Smooth muscle cell (in vitro differentiated cells): ENCODE results near the gene UBFD1. TPM values are rescaled to one million over a fixed set of nuclear protein-coding genes. Genes with fewer than 3 reads are reported as not detected.

Experiments used
- DNase-seq: peaks from one replicate; lab custom pipeline; 2025; ENCODE audit not compliant: unreplicated experiment; lab: John Stamatoyannopoulos, UW
- H2AFZ ChIP-seq: fragments of 200-600 bp; sonication (generic); 2 replicates; pipeline ENCODE4 v1.6.0; 2016; ENCODE audit warnings: antibody characterized with exemption, low read depth, mild to moderate bottlenecking
- H3F3A ChIP-seq: fragments of 200-600 bp; sonication (generic); 2 replicates; pipeline ENCODE4 v1.6.0; 2017; ENCODE audit warnings: antibody characterized with exemption, low read depth
- H3K27ac ChIP-seq: fragments of 200-600 bp; sonication (generic); 2 replicates; pipeline ENCODE4 v1.5.1; 2016; ENCODE audit warnings: low read depth, mild to moderate bottlenecking
- H3K27me3 ChIP-seq: fragments of 200-600 bp; sonication (generic); 2 replicates; pipeline ENCODE4 v1.6.1; 2016; ENCODE audit warnings: low read depth, mild to moderate bottlenecking
- H3K36me3 ChIP-seq: fragments of 200-600 bp; sonication (generic); 2 replicates; pipeline ENCODE4 v1.5.1; 2016; ENCODE audit warnings: low read depth
- H3K4me1 ChIP-seq: fragments of 200-600 bp; sonication (generic); 2 replicates; pipeline ENCODE4 v1.5.1; 2016; ENCODE audit warnings: low read depth
- H3K4me2 ChIP-seq: fragments of 200-600 bp; sonication (generic); 2 replicates; pipeline ENCODE4 v1.6.0; 2016; ENCODE audit warnings: mild to moderate bottlenecking
- H3K4me3 ChIP-seq: fragments of 200-600 bp; sonication (generic); 2 replicates; pipeline ENCODE4 v1.5.1; 2016; ENCODE audit warnings: mild to moderate bottlenecking
- H3K79me2 ChIP-seq: fragments of 200-600 bp; sonication (generic); 2 replicates; pipeline ENCODE4 v1.6.0; 2016; ENCODE audit warnings: low read depth, mild to moderate bottlenecking
- H3K9ac ChIP-seq: fragments of 200-600 bp; sonication (generic); 2 replicates; pipeline ENCODE4 v1.6.0; 2016; ENCODE audit warnings: low read depth
- H3K9me3 ChIP-seq: fragments of 200-600 bp; sonication (generic); replicated peaks from 2 replicates; pipeline ENCODE4 v1.5.1; 2016; ENCODE audit warnings: low read depth
- H4K20me1 ChIP-seq: fragments of 200-600 bp; sonication (generic); 2 replicates; pipeline ENCODE4 v1.6.0; 2016; ENCODE audit warnings: low read depth
- CTCF ChIP-seq: fragments of 200-600 bp; sonication (generic); IDR thresholded peaks from 2 replicates; pipeline ENCODE4 v1.5.1; 2017; ENCODE audit warnings: borderline replicate concordance, mild to moderate bottlenecking, antibody characterized with exemption; ENCODE audit not compliant: insufficient read depth, poor library complexity, severe bottlenecking
- WGBS: methylation state at CpG from one replicate; pipeline ENCODE4 v1.1.7; 2016; ENCODE audit warnings: low lambda C conversion rate; 5-methylcytosine and 5-hydroxymethylcytosine counted together
- polyA plus RNA-seq: library from polyadenylated mRNA; unstranded; fragments of >200 nt; fragmentation: Nextera tagmentation; extraction: Ambion mirVana; gene quantifications from 2 replicates; pipeline ENCODE4 v1.2.1, GENCODE V29; 2016
- total RNA-seq: library from RNA; depleted of rRNA; stranded (reverse); fragments of >200 nt; gene quantifications from 2 replicates; pipeline ENCODE4 v1.2.3, GENCODE V29; 2014

The UBFD1 gene
- total and polyA plus RNA-seq, 2 experiments from 2014 or later = 35.5 to 69.3 TPM

- 3% methylated on average over 59 of the region's 67 CpGs for WGBS
- peak; percentile 99 for TF ChIP-seq CTCF
- H3K4me3 ChIP-seq = peak within 1 kb of the TSS; percentile 97
- H4K20me1 ChIP-seq = peaks cover 27% of the 10 kb centered on the region
- no peaks in the 10 kb centered on the region for H3K9me3 ChIP-seq
- peaks cover 8% of the 10 kb centered on the region for H3K4me1 ChIP-seq
- no peaks in the 10 kb centered on the region for H3F3A ChIP-seq
- H3K27ac ChIP-seq = no peak within 1 kb of the TSS
- H2AFZ ChIP-seq = peak within 1 kb of the TSS; percentile 98
- H3K27me3 ChIP-seq = no peaks in the 10 kb centered on the region
- H3K9ac ChIP-seq = peak within 1 kb of the TSS; percentile 96
- H3K4me2 ChIP-seq = peak within 1 kb of the TSS; percentile 99
- H3K36me3 ChIP-seq = peaks cover 5% of the 10 kb centered on the region
- H3K79me2 ChIP-seq = peaks cover 48% of the 10 kb centered on the region
- peak; percentile 72 for DNase-seq
These were observed 38.6 kb downstream of the UBFD1 start, which contains the start of gene NDUFAB1 for GRCh38 chr16:23595951-23596720. NDUFAB1 (minus strand) TSS chr16:23596316; CDS start chr16:23596290, 26 bp downstream.

GRCh38 chr16:23597003-23597756, 39.7 kb downstream of the UBFD1 start:
- H3K79me2 ChIP-seq = peaks cover 38% of the 10 kb centered on the region
- no peak overlapping the region for H3K4me3 ChIP-seq
- no peaks in the 10 kb centered on the region for H3K9me3 ChIP-seq
- no peak for TF ChIP-seq CTCF
- WGBS = 83% methylated on average over 11 of the region's 11 CpGs
- no peak overlapping the region for H3K4me2 ChIP-seq
- no peak for DNase-seq
- no peaks in the 10 kb centered on the region for H3K27me3 ChIP-seq
- peak overlapping the region; percentile 98 for H2AFZ ChIP-seq
- peaks cover 8% of the 10 kb centered on the region for H3K4me1 ChIP-seq
- H4K20me1 ChIP-seq = peaks cover 17% of the 10 kb centered on the region
- H3K36me3 ChIP-seq = no peaks in the 10 kb centered on the region
- no peak overlapping the region for H3K27ac ChIP-seq
- H3K9ac ChIP-seq = no peak overlapping the region
- H3F3A ChIP-seq = no peaks in the 10 kb centered on the region

GRCh38 chr16:23607726-23608125, 50.2 kb downstream of the UBFD1 start:
- no peak overlapping the region for H3K9ac ChIP-seq
- H3K27me3 ChIP-seq = no peaks in the 10 kb centered on the region
- no peak overlapping the region for H2AFZ ChIP-seq
- no peak overlapping the region for H3K4me2 ChIP-seq
- no peaks in the 10 kb centered on the region for H3K79me2 ChIP-seq
- no peak for DNase-seq
- H3K4me1 ChIP-seq = no peaks in the 10 kb centered on the region
- H3K4me3 ChIP-seq = no peak overlapping the region
- H3K27ac ChIP-seq = no peak overlapping the region
- H3K9me3 ChIP-seq = no peaks in the 10 kb centered on the region
- H3K36me3 ChIP-seq = no peaks in the 10 kb centered on the region
- WGBS = 40% methylated on average over 6 of the region's 6 CpGs
- H4K20me1 ChIP-seq = no peaks in the 10 kb centered on the region
- no peaks in the 10 kb centered on the region for H3F3A ChIP-seq
- TF ChIP-seq CTCF = no peak
